Measurements from ENCODE around the gene SP9.

SP9 gene

DNA sequence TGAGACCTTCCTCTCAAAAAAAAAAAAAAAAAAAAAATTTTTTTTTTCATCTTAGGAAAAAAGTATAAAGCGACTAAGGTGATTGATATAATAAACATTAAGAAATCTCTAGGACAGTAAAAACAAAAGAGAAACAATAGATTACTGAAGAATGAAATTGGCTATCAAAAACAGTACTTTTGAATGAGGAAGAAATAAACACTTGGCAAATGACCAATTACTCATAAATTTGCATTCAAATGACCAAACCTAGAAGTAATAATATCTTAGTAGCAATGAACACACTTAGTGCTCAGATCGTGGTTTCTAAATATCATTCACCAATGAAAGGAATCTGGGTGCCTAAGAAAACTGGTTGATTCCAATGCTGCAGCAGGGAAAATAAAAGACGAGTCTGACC lies 50.4 kb downstream of the SP9 start:
- in situ Hi-C loops (cut with HindIII; ENCODE audit: low sequenced_read_pairs) = no loop called here
- TF ChIP-seq, protein P1, sequence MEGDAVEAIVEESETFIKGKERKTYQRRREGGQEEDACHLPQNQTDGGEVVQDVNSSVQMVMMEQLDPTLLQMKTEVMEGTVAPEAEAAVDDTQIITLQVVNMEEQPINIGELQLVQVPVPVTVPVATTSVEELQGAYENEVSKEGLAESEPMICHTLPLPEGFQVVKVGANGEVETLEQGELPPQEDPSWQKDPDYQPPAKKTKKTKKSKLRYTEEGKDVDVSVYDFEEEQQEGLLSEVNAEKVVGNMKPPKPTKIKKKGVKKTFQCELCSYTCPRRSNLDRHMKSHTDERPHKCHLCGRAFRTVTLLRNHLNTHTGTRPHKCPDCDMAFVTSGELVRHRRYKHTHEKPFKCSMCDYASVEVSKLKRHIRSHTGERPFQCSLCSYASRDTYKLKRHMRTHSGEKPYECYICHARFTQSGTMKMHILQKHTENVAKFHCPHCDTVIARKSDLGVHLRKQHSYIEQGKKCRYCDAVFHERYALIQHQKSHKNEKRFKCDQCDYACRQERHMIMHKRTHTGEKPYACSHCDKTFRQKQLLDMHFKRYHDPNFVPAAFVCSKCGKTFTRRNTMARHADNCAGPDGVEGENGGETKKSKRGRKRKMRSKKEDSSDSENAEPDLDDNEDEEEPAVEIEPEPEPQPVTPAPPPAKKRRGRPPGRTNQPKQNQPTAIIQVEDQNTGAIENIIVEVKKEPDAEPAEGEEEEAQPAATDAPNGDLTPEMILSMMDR (IDR thresholded peaks at IDR 0.05; ENCODE audit: low read depth, low read length, missing control alignments) = no peak
- DNase-seq (ENCODE audit: low read depth) = no peak
- H3K4me3 ChIP-seq (ENCODE audit: low read depth, low read length) = no peak overlapping the region

All from astrocyte of the cerebellum (primary cell).